K562 (cell line): Measurements from ENCODE around the gene CCDC27. TPM values are rescaled to one million over a fixed set of nuclear protein-coding genes. Genes with fewer than 3 reads are reported as not detected.
A peak's percentile ranks its signal among the peaks of the same experiment; 100 is the strongest.

ENCODE experiments used
- ARID2 ChIP-seq: fragments of 450-650 bp; IDR thresholded peaks from 2 replicates; pipeline ENCODE4 v1.6.1; 2017; ENCODE audit warnings: antibody characterized with exemption, mild to moderate bottlenecking
- ARID4B ChIP-seq: sonication (generic); formaldehyde crosslinking; IDR thresholded peaks from 2 replicates; pipeline ENCODE4 v1.8.0; 2022; ENCODE audit warnings: mild to moderate bottlenecking, missing genetic modification reagents
- ATF4 ChIP-seq: fragments of 450-650 bp; formaldehyde crosslinking; IDR thresholded peaks from 2 replicates; pipeline ENCODE4 v1.4.0; 2022; ENCODE audit warnings: mild to moderate bottlenecking, moderate library complexity
- BHLHE40 ChIP-seq: IDR thresholded peaks from 2 replicates; pipeline ENCODE4 v1.6.1; 2011; ENCODE audit warnings: low read length, improper control_type of control experiment
- CREB1 ChIP-seq, 2 experiments: sonication (generic) in 1 of 2; formaldehyde crosslinking in 1 of 2; IDR thresholded peaks; 2 replicates each; pipeline versions ENCODE4 v1.6.1 to v1.8.0; 2012 to 2022; ENCODE audit warnings: inconsistent platforms in 1 of 2, mild to moderate bottlenecking in 1 of 2, missing genetic modification reagents in 1 of 2, moderate library complexity in 1 of 2
- MEF2D ChIP-seq: conservative IDR thresholded peaks from 2 replicates; pipeline ENCODE4 v1.6.1; 2016; ENCODE audit warnings: low read depth, missing genetic modification characterization, missing compliant biosample characterization
- TOE1 ChIP-seq, 2 experiments: fragments of 450-650 bp in 1 of 2; sonication (generic) in 1 of 2; formaldehyde crosslinking in 1 of 2; IDR thresholded peaks; 2 replicates each; pipeline versions ENCODE4 v1.7.1 to v1.8.0; 2016 to 2022; ENCODE audit warnings: borderline replicate concordance in 2 of 2, mild to moderate bottlenecking in 2 of 2, antibody characterized with exemption in 1 of 2, inconsistent platforms in 1 of 2, low read depth in 1 of 2, missing genetic modification reagents in 1 of 2, moderate library complexity in 1 of 2
- U2AF2 ChIP-seq: fragments of 200-400 bp; formaldehyde crosslinking; optimal IDR thresholded peaks from 2 replicates; pipeline ENCODE3; 2017; ENCODE audit warnings: low read depth, mild to moderate bottlenecking, low read length
- ZNF384 ChIP-seq: IDR thresholded peaks from 2 replicates; pipeline ENCODE4 v1.6.1; 2012; ENCODE audit warnings: low read depth, low read length, improper control_type of control experiment
- polyA plus RNA-seq, 8 experiments: library from polyadenylated mRNA; depleted of rRNA in 4 of 8; stranded (reverse) in 5 of 8; unstranded in 3 of 8; fragments of >200 nt; fragmentation: Nextera tagmentation in 2 of 8; fragmentation: Illumina TruSeq in 1 of 8; extraction: Ambion mirVana in 2 of 8; extraction: Trizol in 1 of 8; gene quantifications; 2 replicates each; pipeline versions ENCODE4 v1.2.1 to v1.2.3, GENCODE V29; 2011 to 2014; ENCODE audit warnings: inconsistent platforms in 1 of 8, missing spikeins in 1 of 8
- total RNA-seq, 7 experiments: library from RNA; depleted of rRNA in 6 of 7; stranded (reverse); fragments of >200 nt in 6 of 7; fragmentation: Illumina TruSeq in 2 of 7; extraction: Trizol in 2 of 7; gene quantifications; 2 replicates each; pipeline versions ENCODE4 v1.2.1 to v1.2.3, GENCODE V29; 2011 to 2021; ENCODE audit warnings: low replicate concordance in 1 of 7
- TF ChIP-seq, protein P1 (sequence below), 2 experiments: fragments of 450-650 bp; formaldehyde crosslinking in 1 of 2; IDR thresholded peaks; 2 replicates each; pipeline versions ENCODE4 v1.4.0 to v1.6.1; 2014 to 2020; ENCODE audit warnings: mild to moderate bottlenecking in 2 of 2, borderline replicate concordance in 1 of 2, low read depth in 1 of 2
- TF ChIP-seq, protein P2 (sequence below): fragments of 250-450 bp; sonication (Bioruptor Pico); IDR thresholded peaks from 2 replicates; pipeline ENCODE4 v1.9.0; 2021; ENCODE audit warnings: mild to moderate bottlenecking

Gene CCDC27
- total and polyA plus RNA-seq, 9 of the 15 experiments (the other 6 are each of a cell fraction or from before 2014, with no cell fraction given) = 0.01 to 0.04 TPM; not detected in 7

DNA sequence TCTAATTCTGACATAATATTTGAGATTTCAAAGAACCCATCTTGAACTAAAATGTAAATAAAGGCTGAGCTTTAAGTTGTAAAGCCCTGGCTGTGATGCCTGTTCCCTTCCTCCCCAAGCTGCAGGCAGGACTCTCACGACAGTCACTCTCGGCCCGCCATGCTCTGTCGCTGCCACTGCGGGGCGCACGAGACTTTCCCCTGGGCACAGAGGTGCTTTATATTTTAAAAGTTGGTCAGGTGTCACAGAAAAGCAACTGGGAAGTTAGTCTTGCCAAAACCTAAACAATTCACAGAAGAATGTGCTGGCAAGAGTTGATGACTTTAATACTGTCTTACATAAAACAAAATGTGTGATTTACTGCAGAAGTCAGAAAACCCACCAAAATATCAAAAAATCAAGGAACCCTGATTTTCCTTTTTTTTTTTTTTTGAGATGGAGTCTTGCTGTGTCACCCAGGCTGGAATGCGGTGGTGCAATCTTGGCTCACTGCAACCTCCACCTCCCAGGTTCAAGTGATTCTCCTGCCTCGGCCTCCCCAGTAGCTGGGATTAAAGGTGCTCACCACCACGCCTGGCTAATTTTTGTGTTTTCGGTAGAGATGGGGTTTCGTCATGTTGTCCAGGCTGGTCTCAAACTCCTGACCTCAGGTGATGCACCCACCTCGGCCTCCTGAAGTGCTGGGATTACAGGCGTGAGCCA lies 33.4 kb downstream of the CCDC27 start (continued):
- TF ChIP-seq, protein P1, sequence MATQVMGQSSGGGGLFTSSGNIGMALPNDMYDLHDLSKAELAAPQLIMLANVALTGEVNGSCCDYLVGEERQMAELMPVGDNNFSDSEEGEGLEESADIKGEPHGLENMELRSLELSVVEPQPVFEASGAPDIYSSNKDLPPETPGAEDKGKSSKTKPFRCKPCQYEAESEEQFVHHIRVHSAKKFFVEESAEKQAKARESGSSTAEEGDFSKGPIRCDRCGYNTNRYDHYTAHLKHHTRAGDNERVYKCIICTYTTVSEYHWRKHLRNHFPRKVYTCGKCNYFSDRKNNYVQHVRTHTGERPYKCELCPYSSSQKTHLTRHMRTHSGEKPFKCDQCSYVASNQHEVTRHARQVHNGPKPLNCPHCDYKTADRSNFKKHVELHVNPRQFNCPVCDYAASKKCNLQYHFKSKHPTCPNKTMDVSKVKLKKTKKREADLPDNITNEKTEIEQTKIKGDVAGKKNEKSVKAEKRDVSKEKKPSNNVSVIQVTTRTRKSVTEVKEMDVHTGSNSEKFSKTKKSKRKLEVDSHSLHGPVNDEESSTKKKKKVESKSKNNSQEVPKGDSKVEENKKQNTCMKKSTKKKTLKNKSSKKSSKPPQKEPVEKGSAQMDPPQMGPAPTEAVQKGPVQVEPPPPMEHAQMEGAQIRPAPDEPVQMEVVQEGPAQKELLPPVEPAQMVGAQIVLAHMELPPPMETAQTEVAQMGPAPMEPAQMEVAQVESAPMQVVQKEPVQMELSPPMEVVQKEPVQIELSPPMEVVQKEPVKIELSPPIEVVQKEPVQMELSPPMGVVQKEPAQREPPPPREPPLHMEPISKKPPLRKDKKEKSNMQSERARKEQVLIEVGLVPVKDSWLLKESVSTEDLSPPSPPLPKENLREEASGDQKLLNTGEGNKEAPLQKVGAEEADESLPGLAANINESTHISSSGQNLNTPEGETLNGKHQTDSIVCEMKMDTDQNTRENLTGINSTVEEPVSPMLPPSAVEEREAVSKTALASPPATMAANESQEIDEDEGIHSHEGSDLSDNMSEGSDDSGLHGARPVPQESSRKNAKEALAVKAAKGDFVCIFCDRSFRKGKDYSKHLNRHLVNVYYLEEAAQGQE (IDR thresholded peaks at IDR 0.05; ENCODE audit: borderline replicate concordance) = peak; percentile 75
- TF ChIP-seq, protein P1 (CRISPR knock-in tag; IDR thresholded peaks at IDR 0.05; ENCODE audit: low read depth) = no peak
- TF ChIP-seq ARID4B (CRISPR knock-in tag) = no peak
- TF ChIP-seq, protein P2, sequence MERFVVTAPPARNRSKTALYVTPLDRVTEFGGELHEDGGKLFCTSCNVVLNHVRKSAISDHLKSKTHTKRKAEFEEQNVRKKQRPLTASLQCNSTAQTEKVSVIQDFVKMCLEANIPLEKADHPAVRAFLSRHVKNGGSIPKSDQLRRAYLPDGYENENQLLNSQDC (CRISPR knock-in tag) = no peak
- peak; percentile 67; the same call in 1 of the 2 replicates for TF ChIP-seq ZNF384
- TF ChIP-seq U2AF2 = no peak
- no peak for TF ChIP-seq TOE1 (IDR thresholded peaks at IDR 0.05; ENCODE audit: borderline replicate concordance)
- TF ChIP-seq TOE1 (CRISPR knock-in tag; IDR thresholded peaks at IDR 0.05; ENCODE audit: borderline replicate concordance, low read depth) = no peak
- TF ChIP-seq CREB1 (IDR thresholded peaks at IDR 0.05) = no peak
- 0 out of 2 replicates have a peak, but pooled peaks have one; percentile 32 for TF ChIP-seq CREB1 (CRISPR knock-in tag; IDR thresholded peaks at IDR 0.05)
- TF ChIP-seq ARID2 = 0 out of 2 replicates have a peak, but pooled peaks have one; percentile 30
- TF ChIP-seq ATF4 (CRISPR knock-in tag) = no peak
- no peak for TF ChIP-seq MEF2D (tag)
- TF ChIP-seq BHLHE40 = peak; percentile 51; the same call in 1 of the 2 replicates
